Dermis microvascular lymphatic vessel endothelial cell (primary cell): ENCODE results near the gene NFS1. TPM values are rescaled to one million over a fixed set of nuclear protein-coding genes. Genes with fewer than 3 reads are reported as not detected.
A peak's percentile ranks its signal among the peaks of the same experiment; 100 is the strongest.

Experiments used
- DNase-seq, 2 donors: peaks; one replicate each; pipeline versions ENCODE4 v3.0.0 to v3.0.0-alpha.2; 2010; ENCODE audit warnings: low read depth in 2 of 2
- total RNA-seq: library from RNA; depleted of rRNA; stranded (reverse); fragments of >200 nt; gene quantifications from 2 replicates; pipeline ENCODE4 v1.2.1, GENCODE V29; 2014

The NFS1 gene
- total RNA-seq, 1 donor from 2014 or later, result 15.1 TPM

DNA sequence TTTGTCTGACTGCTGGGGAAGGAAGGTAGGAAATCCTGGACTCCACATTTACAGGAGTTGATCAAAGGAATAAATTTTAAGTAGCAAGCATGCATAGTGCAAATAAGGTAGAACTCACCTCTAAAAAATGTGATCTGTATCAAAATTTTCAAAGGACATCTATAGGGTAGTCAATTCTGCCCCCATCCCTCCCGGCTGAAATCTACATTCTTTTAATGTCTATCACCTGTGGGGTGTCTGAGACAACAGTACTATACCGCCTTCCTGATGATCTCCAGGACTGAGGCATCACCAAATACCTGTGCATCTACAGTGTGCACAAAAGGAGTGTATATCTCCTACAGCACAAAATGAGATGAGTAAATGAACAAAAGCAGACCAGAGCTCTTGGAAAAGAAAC, 54.3 kb downstream of the NFS1 start:
- no peak for DNase-seq

DNA sequence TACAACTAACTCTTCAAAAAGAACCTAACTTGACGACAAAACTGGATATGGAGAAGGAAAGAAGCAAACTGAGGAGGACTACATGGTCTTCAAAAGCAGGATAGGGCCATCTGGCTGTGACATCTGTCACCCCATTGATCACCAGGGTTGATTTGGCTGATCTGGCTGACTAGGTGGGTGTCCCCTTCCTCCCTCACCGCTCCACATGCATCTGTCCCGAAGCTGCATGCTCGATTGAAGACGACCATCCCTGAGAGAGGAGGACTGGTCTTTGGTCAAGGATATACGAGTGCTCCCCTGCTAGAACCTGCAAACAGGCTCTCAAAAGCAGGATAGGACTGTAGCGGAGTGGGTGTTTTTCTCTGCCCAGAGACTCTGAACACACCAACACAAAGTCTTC, 56.1 kb downstream of the NFS1 start:
- DNase-seq, result no peak

DNA sequence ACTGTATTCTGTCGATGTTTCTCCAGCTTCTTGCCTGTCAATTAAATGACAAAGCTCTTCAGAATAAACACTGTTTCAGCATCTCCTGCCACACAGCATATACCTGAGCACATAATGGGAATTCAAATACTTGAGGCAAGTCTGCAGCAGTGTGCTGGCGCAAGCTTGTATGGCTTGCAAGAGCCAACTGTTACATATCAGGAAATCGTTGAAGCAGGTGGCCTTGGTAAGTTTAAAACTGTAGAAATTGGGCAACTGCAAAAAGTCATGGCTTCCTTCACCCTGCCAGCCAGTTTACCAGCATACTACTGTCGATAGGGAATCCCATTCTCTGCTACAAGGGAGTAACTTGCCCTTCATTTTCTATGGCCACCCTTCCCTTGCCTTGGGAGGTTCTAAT, 57.4 kb downstream of the NFS1 start:
- DNase-seq, result no peak

DNA sequence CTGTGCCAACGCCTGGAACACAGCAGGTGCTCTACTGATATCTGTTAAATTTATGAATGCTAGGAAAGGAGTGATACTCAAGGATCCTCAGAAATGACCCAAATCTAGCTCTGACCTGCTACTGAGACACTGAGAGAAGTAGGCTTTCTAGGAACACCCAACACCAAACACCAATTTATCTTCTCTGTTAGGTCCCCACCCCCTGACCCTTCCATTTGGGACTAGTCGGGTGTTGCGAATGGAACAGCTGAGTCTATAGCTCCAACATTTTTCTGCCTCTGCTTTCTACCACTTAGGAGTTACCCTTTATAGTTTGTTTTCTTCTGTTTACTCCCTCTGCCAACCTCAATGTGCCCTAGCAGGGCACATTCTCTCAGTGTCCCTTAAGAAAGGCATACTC, 58.4 kb downstream of the NFS1 start:
- no peak for DNase-seq

DNA sequence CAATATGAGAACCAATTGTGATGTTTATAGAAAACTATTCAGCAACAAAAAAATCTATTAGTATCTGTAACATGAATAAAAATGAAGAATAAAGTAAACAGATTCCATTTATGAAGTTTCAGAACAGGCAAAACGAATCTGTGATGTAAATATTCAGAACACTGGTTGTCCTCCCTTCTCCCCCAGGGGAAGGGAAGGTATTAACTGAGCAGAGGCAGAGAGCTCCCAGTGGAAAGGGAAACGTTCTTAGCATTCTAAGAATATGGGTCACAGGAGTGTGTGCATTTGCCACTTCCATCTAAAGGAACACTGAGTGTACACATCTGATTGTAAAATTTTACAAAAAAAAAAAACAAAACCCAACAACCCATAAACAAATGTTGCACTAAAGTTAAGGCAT, 60.4 kb downstream of the NFS1 start:
- no peak for DNase-seq

DNA sequence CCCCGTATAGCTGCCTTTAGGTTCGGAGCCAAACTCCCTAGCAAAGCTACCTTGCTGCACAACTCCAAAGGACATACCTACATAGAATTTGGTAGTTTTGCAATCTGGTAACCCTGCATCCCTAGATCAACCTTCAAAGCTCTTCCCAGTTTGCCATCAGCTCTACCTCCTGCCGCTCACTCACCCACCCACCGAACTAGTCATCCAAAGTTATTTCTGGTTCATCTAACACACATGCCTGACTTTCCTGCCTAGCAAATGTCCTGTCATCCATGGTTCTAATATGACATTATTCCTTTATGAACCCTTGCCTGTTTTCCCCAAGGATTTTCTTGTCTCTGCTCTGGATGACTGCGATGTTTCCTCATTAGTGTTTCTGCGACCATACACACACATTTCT, 61.9 kb downstream of the NFS1 start:
- no peak for DNase-seq

DNA sequence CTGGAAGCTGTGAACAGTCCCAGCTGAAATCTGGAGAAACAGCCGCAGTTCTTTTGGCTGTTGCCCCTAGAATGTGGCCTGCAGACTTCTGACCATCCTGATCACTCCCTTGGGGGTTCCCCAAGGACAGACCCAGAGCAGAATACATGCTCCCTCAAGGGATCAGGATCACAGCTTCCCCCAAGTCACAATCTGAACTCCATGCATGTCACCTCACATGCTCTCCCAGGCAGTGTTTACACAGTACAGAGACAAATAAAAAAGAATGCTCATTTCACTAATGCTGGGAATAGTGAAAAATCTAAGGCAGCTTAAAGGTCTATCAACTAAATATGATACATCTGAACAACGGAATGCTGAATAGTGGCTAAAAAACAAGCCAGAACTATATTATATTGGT, 63.1 kb downstream of the NFS1 start:
- no peak for DNase-seq

DNA sequence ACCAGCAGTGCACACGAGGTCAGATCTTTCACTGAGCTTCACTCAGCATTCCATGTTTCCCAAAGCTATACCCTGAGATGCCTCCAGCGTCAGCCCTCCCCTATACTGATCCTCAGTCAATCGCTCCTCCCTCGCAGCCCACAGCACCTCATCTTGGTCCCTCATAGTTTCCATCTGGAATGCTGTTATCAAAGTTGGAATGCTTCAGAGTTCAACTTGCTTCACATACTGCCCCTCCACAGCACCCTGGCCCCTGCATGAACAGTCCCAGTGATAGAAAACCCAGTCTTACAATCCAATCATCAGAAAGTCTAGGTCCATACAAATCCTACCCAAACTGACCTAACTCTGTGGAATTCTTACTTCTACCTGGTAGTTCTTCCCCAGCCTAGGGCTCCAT, 63.5 kb downstream of the NFS1 start:
- DNase-seq, result no peak

DNA sequence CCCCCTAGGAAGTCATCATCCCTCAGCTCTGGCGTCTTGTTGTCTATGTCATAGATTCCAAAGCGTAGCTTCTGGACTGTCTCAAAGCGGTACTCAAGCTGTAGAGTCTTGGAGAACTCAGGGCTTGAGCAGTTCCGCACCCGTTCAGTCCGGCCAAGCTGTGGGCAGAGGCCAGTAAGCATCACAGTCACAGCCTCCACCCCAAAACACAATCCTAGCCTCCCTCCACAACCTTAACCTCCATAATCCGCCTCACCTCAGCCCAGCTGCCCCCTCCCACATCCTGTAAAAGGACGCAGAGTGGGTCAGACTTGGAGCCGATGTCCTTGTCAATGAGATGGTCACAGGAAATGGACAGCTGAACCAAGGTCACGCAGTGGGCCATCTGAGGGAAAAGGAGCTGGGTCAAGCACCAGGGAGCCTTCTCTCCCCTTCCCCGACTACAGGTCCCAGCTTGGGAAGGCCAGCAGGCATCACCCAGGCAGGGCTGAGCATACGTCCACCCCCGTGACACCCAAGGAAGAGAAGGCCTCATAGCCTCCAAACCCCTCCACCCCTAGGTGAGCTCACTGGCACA, 66.5 kb downstream of the NFS1 start:
- DNase-seq, result no peak

DNA sequence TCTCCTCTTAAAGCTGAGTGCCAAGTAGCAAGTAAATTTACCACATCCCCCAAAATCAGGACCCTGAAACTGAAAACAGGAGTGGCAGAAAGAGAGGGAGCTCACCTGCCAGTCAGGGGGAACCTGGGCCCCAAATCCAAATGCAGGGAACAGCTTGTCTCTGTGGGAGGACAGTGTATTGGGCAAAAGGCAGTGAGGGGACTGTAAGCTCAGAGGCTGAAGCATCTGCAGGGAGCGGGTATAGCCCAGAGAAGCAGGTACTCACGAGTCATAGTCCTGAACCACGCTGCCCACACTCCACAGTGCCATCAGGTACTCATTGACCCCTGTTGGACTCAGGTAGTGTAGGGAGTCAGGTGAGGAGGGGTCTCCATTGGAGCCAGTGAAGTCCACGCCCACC, 68.5 kb downstream of the NFS1 start:
- DNase-seq, result no peak

DNA sequence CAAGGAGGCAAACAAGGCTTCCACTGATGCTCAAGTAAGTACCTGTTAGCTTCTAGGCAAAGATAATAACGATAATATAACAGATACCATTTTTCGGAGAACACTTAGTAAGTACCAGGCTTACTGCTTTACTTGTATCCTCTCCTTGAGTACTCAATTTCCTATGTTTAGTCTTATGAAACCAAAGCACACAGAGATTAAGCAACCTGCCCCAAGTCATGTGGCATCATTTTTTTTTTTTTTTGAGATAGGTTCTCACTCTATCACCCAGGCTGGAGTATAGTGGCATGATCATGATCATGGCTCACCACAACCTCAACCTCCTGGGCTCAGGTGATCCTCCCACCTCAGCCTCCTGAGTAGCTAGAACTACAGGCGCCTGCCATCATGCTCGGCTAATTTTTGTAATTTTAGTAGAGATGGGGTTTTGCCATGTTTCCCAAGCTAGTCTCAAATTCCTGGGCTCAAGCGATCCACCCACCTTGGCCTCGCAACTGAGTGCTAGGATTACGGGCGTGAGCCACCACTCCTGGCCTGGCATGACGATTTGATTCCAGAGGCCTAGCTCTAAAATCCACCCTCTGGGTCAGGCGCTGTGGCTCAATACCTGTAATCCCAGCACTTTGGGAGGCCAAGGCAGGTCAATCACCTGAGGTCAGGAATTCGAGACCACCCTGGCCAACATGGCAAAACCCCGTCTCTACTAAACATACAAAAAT, 69.6 kb downstream of the NFS1 start:
- DNase-seq, result no peak

DNA sequence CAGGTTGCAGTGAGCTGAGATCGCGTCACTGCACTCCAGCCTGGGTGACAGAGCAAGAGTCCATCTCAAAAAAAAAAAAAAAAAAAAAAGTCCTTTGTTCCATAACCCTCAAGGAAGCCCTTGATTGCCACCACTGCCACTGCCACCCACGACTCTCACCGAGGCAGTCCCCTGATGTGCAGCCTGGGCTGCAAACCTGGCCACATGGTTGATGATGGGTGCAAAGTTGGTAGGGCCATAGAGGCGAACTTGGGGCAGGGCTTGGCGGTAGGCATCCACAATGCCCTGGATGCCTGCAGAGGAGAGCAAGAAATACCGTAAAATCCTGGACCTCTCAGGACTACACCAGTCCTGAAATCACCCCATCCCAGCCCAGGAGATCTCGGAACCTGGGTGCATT, 72.0 kb downstream of the NFS1 start:
- DNase-seq, result no peak

DNA sequence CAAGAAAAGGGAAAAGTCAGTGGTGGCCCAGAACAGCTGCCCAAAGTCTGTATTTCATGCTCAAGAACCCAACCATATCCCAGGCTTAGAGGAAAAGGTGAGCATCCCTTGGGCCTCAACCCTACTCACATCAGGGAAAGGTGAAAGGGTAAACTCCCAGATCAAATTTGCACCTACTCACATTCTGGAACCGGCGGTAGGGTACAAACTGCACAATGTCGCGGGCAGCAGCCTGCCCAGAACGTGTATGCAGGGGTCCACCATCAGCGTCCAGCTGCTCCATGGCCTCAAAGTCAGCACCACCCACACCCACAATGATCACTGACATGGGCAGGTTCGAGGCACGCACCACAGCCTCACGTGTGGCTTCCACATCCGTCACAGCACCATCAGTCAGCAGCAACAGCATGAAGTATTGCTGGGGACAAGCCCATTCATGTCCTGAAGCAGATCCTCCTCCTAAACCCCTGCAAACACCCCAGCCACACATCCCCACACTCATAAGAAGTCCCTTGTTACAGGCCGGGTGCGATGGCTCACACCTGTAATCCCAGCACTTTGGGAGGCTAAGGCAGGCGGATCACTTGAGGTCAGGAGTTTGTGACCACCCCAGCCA, 72.7 kb downstream of the NFS1 start:
- no peak for DNase-seq

DNA sequence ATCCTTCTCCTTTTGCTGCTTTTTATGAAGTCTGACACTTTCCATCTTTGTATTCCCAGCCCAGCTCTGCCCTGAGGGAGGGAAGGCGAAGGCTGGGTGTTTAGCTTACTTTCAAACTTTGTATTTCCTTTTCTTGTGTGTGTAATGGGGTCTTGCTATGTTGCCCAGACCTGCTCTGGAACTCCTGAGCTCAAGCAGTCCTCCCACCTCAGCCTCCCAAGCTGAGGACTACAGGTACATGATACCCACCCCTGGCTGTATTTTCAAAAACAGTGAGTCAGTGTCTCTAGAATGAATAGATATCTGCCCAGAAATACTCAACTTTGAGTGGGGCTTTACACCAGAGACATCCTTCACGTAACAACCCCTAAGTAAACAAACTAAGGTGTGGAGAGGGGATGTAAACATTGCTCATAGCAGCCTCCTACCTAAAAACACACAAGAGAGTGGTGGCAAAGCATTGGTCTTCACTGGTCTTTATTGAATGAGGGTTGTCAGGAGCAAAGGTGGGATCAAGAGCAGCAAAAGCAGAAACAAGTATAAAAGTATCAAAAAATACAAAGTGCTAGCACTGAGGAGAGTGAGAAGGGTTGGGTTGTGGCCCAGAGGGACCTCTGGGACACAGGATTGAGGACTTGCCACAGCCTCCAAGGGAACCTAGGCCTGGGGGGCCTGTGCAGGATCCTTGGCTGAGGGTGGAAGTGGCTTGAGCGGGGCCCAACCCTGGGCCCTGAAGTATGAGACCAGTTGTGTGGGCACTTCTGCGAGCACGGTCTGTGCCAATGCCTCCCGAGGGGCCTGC, 73.4 kb downstream of the NFS1 start:
- DNase-seq, result no peak

DNA sequence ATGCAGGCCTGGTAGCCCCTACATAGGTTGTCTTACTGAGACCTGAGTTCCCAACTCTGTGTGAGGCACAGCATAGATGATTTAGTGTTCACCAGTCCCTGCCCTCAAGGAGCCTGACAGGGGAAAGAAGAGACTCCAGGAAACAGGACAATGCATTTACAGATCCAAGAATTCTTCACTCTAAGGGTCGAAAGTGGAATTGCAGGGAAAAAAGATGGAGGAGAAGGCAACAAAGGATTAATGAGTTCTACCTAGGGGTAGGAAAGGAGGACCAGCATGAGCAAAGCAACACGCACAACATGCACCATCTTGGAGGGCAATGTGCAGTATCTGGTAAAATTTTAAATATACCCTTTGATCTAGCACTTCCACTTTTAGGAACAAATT, 77.6 kb downstream of the NFS1 start:
- no peak for DNase-seq

DNA sequence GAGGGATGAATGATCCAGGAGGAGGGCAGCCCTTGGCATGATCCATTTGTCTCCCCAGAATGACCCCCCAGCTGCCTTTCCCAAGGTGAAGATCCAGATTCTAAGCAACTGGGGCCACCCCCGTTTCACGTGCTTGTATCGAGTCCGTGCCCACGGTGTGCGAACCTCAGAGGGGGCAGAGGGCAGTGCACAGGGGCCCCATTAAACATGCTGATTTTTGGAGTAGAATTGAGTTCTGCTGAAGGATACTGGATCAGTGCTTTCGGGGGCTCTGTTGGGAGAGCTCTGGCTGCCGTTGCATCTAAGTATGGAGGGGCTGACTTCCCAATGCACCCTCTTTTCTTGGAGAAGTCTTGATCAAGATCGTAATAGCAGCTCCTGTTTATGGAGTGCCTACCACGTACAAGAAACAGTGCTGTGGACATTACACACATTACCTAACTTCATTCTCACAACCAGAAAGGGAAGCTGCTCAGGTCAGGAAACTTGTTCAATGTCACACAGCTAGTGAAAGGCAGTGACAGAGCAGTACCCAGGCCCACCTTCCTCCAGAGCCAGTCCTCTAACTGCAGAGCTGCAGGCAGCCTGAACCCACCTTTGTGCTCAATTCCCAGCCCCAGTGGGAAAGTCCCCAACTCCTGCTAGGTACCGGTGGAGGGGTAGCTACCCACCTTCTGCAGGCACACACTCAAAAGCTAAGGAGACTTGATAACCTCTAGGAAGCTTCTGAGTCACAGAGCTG, 78.2 kb downstream of the NFS1 start:
- no peak for DNase-seq

DNA sequence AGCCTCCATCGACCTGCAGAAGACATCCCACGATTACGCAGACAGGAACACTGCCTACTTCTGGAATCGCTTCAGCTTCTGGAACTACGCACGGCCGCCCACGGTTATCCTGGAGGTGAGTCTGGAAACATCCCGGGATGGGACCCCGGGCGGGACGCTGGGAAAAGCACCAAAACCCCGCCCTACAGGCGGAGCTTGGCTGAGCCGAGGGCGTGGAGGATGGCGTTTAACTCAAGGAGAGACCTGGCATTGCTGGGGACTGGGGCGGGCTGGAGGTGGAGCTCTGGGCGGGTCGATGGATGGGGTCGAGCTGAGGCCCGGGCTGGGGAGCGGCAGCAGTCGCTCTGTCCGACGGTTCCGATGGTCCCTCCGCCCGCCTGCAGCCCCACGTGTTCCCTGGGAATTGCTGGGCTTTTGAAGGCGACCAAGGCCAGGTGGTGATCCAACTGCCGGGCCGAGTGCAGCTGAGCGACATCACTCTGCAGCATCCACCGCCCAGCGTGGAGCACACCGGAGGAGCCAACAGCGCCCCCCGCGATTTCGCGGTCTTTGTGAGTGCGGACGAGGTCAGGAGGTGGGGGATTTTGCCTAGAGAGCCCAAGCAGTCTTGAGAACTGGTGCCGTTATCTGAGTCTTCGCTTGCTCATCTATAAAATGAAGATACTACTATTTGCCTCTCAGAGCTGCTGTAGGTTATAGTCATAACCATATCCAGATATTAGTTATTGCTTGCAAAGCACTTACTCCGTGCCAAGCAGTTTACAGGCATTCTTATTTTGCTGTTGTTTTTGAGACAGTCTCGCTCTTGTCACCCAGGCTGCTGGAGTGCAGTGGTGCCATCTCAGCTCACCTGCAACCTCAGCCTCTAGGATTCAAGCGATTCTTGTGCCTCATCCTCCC, 79.7 kb downstream of the NFS1 start:
- peak in 1 of 2 donors; percentile 86 for DNase-seq

DNA sequence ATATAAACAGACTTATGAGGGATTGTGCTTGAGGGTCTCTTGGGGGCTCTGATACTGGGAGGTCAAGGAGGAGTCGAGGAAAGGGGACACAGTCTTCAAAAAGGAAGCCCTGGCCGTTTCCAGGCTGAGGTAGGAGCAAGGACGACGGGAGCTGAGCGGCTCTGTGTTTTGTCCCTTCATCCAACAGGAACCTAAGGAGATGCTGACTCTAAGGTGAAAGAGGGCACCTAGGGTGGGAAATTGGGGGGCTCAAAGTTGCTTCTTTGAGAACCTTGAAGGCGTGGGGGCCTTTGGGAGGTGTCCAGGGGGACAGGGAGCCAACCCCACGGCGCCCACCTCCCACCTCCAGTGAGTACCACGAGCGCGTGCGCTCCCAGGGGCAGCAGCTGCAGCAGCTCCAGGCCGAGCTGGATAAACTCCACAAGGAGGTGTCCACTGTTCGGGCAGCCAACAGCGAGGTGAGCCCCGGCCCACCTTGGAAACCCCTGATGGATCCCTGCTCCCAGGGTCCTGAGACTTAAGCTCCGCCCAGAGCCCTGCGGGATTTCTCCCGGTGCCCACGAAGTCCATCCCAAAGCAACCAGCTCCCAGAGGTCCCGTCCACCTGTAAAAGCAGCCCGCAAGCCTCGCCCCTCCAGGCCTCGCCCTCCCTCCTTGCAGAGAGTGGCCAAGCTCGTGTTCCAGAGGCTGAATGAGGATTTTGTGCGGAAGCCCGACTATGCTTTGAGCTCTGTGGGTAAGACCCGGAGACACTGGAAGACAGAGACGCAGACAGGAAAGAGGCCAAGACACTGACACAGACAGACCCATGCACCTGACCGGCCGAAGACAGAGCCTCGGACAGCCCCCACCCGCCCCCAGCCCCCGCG, 80.7 kb downstream of the NFS1 start:
- peak in 1 of 2 donors; percentile 18 for DNase-seq
